Left ventricle myocardium inferior (tissue), 1 donor: Measurements from ENCODE around the gene RADIL. TPM values are rescaled to one million over a fixed set of nuclear protein-coding genes. Genes with fewer than 3 reads are reported as not detected.

Source experiments
- DNase-seq: peaks from one replicate; pipeline ENCODE4 v3.0.0-alpha.2; 2020
- H3K27ac ChIP-seq: fragments of 200-600 bp; replicated peaks from 2 replicates; pipeline ENCODE4 v1.8.0; 2021
- H3K27me3 ChIP-seq: fragments of 200-600 bp; 2 replicates; pipeline ENCODE4 v1.8.0; 2021; ENCODE audit warnings: low read depth
- H3K36me3 ChIP-seq: fragments of 200-600 bp; 2 replicates; pipeline ENCODE4 v1.8.0; 2021
- H3K4me1 ChIP-seq: fragments of 200-600 bp; 2 replicates; pipeline ENCODE4 v1.8.0; 2021
- H3K4me3 ChIP-seq: fragments of 200-600 bp; 2 replicates; pipeline ENCODE4 v1.8.0; 2021; ENCODE audit warnings: mild to moderate bottlenecking, moderate library complexity
- H3K9me3 ChIP-seq: fragments of 200-600 bp; replicated peaks from 2 replicates; pipeline ENCODE4 v1.8.0; 2021
- intact Hi-C: fragments of 100-400 bp; cut with micrococcal nuclease; formaldehyde crosslinking; loops from one replicate; pipeline ENCODE4 v1.11.0; 2022
- microRNA-seq: library from miRNA; unstranded; fragments of <30 nt; microRNA quantifications from one replicate; pipeline ENCODE4 v1.2.0, GENCODE V29; 2020
- total RNA-seq: library from RNA; stranded (reverse); fragmentation: NEBNext Ultra II Directional; extraction: Animal tissue kit (Norgen Biotek cat#: 25700); gene quantifications from one replicate; pipeline ENCODE4 v1.2.1, GENCODE V29; 2021
- TF ChIP-seq, protein P1 (sequence below): fragments of 200-600 bp; IDR thresholded peaks from 2 replicates; pipeline ENCODE4 v1.8.0; 2021; ENCODE audit warnings: antibody characterized with exemption, mild to moderate bottlenecking, borderline replicate concordance
- donor health status: DM: no; HTN: yes; CAD: no; lungs with severe emphysema.

The RADIL gene
- total RNA-seq, 1 donor from 2014 or later = 4.5 TPM

GRCh38 chr7:4749363-4749762 lies 134.2 kb downstream of the RADIL start:
- no peaks in the 10 kb centered on the region for H3K27me3 ChIP-seq
- TF ChIP-seq, protein P1, sequence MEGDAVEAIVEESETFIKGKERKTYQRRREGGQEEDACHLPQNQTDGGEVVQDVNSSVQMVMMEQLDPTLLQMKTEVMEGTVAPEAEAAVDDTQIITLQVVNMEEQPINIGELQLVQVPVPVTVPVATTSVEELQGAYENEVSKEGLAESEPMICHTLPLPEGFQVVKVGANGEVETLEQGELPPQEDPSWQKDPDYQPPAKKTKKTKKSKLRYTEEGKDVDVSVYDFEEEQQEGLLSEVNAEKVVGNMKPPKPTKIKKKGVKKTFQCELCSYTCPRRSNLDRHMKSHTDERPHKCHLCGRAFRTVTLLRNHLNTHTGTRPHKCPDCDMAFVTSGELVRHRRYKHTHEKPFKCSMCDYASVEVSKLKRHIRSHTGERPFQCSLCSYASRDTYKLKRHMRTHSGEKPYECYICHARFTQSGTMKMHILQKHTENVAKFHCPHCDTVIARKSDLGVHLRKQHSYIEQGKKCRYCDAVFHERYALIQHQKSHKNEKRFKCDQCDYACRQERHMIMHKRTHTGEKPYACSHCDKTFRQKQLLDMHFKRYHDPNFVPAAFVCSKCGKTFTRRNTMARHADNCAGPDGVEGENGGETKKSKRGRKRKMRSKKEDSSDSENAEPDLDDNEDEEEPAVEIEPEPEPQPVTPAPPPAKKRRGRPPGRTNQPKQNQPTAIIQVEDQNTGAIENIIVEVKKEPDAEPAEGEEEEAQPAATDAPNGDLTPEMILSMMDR = no peak
- H3K4me3 ChIP-seq = no peak overlapping the region
- H3K27ac ChIP-seq = peak overlapping the region; percentile 94
- peaks cover 7% of the 10 kb centered on the region for H3K36me3 ChIP-seq
- H3K9me3 ChIP-seq = no peaks in the 10 kb centered on the region
- intact Hi-C loops = loop anchor here (10.0 kb wide), 2 partner anchors 65 to 135 kb away; partner anchors contain the start of gene FOXK1
- peaks cover 66% of the 10 kb centered on the region for H3K4me1 ChIP-seq
- DNase-seq = no peak

Small RNA genes within 50 kb of the gene (microRNA-seq; reads per million reads assigned to microRNA genes)
- gene MIR4656 = not detected

Other genes with a start within 250 kb of the RADIL start
- gene FOXK1, start 201.4 kb downstream of the RADIL start, total RNA-seq = 18.3 TPM
- gene AP5Z1, start 108.1 kb downstream of the RADIL start, total RNA-seq = 13.4 TPM
- 0.05 TPM for gene PAPOLB, start 21.7 kb downstream of the RADIL start, total RNA-seq
- gene MMD2, start 75.5 kb upstream of the RADIL start, total RNA-seq = not detected
- gene RBAK, start 162.1 kb upstream of the RADIL start, total RNA-seq = 8.4 TPM